Ishikawa (cell line): ENCODE data around the gene ZNF175.

Source experiments
- CEBPB ChIP-seq: IDR thresholded peaks from 2 replicates; pipeline ENCODE4 v1.6.1; 2012
- CREB1 ChIP-seq: IDR thresholded peaks from 2 replicates; pipeline ENCODE4 v1.6.1; 2012; ENCODE audit warnings: low read depth
- EGR1 ChIP-seq: IDR thresholded peaks from 2 replicates; pipeline ENCODE4 v1.6.1; 2012
- EP300 ChIP-seq: IDR thresholded peaks from 2 replicates; pipeline ENCODE4 v1.6.1; 2012; ENCODE audit warnings: borderline replicate concordance
- FOXM1 ChIP-seq: IDR thresholded peaks from 2 replicates; pipeline ENCODE4 v1.6.1; 2012; ENCODE audit warnings: low read depth, borderline replicate concordance
- NFIC ChIP-seq: IDR thresholded peaks from 2 replicates; pipeline ENCODE4 v1.6.1; 2012
- RAD21 ChIP-seq: IDR thresholded peaks from 2 replicates; pipeline ENCODE4 v1.6.1; 2012; ENCODE audit warnings: low read depth
- TAF1 ChIP-seq: IDR thresholded peaks from 2 replicates; pipeline ENCODE4 v1.6.1; 2012; ENCODE audit warnings: low read depth, mild to moderate bottlenecking
- TCF12 ChIP-seq: IDR thresholded peaks from 2 replicates; pipeline ENCODE4 v1.6.1; 2012; ENCODE audit warnings: low read depth
- TEAD4 ChIP-seq: IDR thresholded peaks from 2 replicates; pipeline ENCODE4 v1.6.1; 2012
- USF1 ChIP-seq: IDR thresholded peaks from 2 replicates; pipeline ENCODE4 v1.6.1; 2012
- YY1 ChIP-seq: IDR thresholded peaks from 2 replicates; pipeline ENCODE4 v1.6.1; 2012; ENCODE audit warnings: low read depth
- ZBTB7A ChIP-seq: IDR thresholded peaks from 2 replicates; pipeline ENCODE4 v1.6.1; 2012; ENCODE audit warnings: low read depth
- TF ChIP-seq, protein P1 (sequence below): IDR thresholded peaks from 2 replicates; pipeline ENCODE4 v1.6.1; 2012; ENCODE audit warnings: low read depth, mild to moderate bottlenecking
- TF ChIP-seq, protein P2 (sequence below): IDR thresholded peaks from 2 replicates; pipeline ENCODE4 v1.6.1; 2012

ZNF175 gene

DNA sequence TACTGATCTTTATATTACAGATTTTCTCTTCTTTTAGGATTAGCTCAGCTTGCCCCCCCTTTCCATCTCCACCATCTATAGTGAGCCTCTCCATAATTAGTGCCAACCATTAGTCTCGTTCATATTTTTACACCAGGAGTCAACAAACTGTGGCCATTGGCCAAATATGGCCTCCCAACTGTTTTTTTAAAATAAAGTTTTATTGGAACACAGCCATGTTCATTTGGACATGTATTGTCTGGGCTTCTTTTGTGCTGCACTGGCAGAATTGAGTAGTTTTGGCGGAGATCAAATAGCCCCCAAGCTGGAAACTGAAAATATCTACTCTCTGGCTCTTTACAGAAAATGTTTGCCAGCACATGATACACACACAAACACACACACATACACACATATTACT, 18.4 kb downstream of the ZNF175 start:
- no peak for TF ChIP-seq TCF12
- TF ChIP-seq EP300, result no peak
- no peak for TF ChIP-seq EGR1
- TF ChIP-seq FOXM1, result no peak
- TF ChIP-seq, protein P1, sequence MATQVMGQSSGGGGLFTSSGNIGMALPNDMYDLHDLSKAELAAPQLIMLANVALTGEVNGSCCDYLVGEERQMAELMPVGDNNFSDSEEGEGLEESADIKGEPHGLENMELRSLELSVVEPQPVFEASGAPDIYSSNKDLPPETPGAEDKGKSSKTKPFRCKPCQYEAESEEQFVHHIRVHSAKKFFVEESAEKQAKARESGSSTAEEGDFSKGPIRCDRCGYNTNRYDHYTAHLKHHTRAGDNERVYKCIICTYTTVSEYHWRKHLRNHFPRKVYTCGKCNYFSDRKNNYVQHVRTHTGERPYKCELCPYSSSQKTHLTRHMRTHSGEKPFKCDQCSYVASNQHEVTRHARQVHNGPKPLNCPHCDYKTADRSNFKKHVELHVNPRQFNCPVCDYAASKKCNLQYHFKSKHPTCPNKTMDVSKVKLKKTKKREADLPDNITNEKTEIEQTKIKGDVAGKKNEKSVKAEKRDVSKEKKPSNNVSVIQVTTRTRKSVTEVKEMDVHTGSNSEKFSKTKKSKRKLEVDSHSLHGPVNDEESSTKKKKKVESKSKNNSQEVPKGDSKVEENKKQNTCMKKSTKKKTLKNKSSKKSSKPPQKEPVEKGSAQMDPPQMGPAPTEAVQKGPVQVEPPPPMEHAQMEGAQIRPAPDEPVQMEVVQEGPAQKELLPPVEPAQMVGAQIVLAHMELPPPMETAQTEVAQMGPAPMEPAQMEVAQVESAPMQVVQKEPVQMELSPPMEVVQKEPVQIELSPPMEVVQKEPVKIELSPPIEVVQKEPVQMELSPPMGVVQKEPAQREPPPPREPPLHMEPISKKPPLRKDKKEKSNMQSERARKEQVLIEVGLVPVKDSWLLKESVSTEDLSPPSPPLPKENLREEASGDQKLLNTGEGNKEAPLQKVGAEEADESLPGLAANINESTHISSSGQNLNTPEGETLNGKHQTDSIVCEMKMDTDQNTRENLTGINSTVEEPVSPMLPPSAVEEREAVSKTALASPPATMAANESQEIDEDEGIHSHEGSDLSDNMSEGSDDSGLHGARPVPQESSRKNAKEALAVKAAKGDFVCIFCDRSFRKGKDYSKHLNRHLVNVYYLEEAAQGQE, result no peak
- TF ChIP-seq YY1, result no peak

DNA sequence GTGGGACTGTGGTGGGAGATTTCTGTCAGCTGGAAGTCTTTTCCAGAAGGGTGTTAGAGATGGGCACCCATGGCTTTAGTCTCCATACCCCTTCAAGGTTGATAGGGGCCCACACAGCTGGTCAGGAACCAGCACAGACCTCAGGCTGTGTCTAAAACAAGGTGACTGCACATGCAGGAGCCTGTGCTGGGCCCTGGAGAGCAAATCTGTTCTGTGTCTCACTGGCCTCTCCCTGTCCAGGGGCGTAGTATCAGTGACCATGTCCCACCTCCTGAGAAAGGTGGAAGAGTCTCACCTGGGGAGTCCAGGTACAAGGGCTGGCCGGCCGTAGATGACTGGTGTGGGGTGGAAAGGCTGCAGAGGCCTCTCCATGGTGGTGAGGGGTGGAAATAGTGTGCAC, 19.4 kb downstream of the ZNF175 start:
- TF ChIP-seq CEBPB (no peak), TEAD4 (no peak), CREB1 (no peak), ZBTB7A (no peak), TCF12 (no peak)

DNA sequence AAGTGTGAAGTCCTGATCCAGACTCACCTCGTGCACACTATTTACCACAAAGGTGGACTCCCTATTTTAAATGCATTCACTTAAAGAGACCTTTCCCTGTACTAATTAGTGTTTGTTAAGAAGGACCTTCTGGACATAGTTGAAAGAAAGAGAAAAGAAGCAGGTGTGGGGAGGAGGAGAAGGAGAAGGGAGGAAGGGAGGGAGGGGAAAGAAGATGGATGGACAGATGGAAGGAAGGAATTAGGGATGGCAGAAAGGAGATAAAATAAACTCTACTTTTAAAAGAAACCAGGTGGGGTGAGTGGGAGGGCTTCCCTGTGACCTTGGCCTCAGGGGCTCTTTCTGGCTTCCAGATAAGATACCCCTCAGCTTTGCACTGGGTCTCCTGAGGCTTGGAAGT, 21.4 kb downstream of the ZNF175 start:
- TF ChIP-seq TAF1 (no peak), USF1 (no peak), EP300 (no peak), CEBPB (no peak), FOXM1 (no peak), EGR1 (no peak), ZBTB7A (no peak), YY1 (no peak), TCF12 (no peak), TEAD4 (no peak), NFIC (no peak), CREB1 (no peak), RAD21 (no peak)
- TF ChIP-seq, protein P1, result no peak
- TF ChIP-seq, protein P2, sequence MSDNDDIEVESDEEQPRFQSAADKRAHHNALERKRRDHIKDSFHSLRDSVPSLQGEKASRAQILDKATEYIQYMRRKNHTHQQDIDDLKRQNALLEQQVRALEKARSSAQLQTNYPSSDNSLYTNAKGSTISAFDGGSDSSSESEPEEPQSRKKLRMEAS, result no peak

GRCh38 chr19:51593138-51593890, 22.2 kb downstream of the ZNF175 start:
- TF ChIP-seq EP300 (no peak), EGR1 (no peak), TCF12 (no peak), USF1 (no peak), TEAD4 (no peak), RAD21 (no peak), CEBPB (no peak), ZBTB7A (no peak)
- TF ChIP-seq, protein P2, result no peak

- TF ChIP-seq YY1 (peak; percentile 72), USF1 (no peak), CREB1 (peak; percentile 59), NFIC (peak; percentile 57)
Measured at GRCh38 chr19:51593969-51594773, 23.1 kb downstream of the ZNF175 start.

DNA sequence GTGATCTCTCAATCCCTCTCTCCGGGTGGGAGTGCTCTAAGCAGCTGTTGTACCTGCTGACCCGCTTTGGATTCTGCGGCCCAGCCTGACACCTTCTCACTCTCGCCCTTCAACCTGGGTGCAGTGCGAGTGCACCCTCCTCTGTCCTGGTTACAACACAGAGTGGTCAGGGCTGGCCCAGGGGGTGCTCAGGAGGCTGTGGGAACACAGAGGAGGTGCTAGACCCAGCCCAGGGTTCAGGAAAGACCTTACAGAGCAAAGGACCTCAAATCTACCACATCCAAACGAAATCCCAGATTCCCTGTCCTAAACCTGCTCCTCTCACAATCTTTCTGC, 23.7 kb downstream of the ZNF175 start:
- TF ChIP-seq NFIC (no peak), RAD21 (no peak), ZBTB7A (no peak), CREB1 (no peak), CEBPB (no peak), EGR1 (no peak), YY1 (no peak), USF1 (no peak), TCF12 (no peak), TAF1 (no peak), FOXM1 (no peak), EP300 (no peak), TEAD4 (no peak)
- TF ChIP-seq, protein P2, result no peak
- TF ChIP-seq, protein P1, result no peak
